ENCODE results near the gene NKTR. TPM values are rescaled to one million over a fixed set of nuclear protein-coding genes. Genes with fewer than 3 reads are reported as not detected.
A peak's percentile ranks its signal among the peaks of the same experiment; 100 is the strongest.

The NKTR gene
- polyA plus RNA-seq, 10 donors = 39.3 to 141 (median 64.6) TPM

GRCh38 chr3:42660898-42661297 lies 60.4 kb downstream of the NKTR start:
- no peak for DNase-seq

DNA sequence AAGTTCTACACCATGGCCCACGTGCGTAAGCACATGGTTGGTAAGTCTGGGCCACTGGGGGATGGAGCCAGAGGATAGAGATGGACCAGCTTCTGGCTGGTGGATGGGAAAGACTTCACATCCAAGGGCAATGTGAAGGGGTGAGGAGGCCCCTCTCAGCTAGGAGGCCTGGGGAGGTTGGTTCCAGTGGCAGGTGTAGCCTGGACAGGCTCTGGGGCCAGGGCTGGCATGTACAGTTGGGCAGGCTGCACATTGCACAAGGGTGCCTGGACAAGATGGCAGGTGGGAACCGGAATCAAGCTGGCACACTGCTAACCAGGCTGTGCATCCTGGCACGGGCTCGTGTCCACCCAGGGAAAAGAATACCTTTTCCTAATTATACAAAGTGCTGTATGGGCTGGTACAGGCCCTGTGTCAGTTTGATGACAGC lies 61.1 kb downstream of the NKTR start:
- no peak for DNase-seq

DNA sequence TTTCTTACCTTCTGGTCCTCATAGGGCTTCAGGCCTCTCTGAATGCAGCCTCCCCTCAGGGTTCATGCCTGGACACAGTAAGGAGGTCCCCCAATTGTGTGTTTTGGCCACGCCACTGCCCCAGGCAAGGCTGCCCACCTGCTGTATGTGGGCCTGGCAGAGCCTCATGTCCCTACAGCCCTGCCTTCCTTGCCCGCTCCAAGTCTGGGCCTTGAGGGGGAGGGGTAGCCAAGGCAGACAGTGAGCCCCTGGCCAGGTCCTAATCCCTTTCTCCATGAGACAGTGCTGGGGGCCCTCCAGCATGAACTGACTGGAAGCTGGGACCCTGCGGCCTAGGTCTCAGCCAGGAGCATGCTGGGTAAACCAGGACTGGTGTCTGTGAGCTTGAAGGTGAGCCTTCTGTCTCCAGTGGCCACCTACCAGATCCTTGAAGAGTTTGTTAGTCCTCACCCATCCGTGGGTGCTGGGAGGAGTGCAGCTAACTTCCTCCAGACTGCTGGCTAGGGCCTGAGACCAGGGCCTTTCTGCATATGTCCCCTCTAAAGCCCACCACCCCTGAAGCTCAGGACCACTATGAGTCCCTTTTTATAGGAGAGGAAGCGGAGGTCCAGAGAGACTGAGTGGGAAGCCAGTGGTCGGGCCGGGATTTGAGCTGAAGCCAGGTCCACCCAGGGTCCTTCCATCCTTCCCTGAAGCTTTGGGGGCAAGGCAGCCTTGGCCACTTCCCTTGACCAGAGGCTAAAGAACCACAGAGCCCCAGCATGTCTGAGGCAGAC lies 61.7 kb downstream of the NKTR start:
- DNase-seq = peak in 1 of 3 donors; percentile 12

DNA sequence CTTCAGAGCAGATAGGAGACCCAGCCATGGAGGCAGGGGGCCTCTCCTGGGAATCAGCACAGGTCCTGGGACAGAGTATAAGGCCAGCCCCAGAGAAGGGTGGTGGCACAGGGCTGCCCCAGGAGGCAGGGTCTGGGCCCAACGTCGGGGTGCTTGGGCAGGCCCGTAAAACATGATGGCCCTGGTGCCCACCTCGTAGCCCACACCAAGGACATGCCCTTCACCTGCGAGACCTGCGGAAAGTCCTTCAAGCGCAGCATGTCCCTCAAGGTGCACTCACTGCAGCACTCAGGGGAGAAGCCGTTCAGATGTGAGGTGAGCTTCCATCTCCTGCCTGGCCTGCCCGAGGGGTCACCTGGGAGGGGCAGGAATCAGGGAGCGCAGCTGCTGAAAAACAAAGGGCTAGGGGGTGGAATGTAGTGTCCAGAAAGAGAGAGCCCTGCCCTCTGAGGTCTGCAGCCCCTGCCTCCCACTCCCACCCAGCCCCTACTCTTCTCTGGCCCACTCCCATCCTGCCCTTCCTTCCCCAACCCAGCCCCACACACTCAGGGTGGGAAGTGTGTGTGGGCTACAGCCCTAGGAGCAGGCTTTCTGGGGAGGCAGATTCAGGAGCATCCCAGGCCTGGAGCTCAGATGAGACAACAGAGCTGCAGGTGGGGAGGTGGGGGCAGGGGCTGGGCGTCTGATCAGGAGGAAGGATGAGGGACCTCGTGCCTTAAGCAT lies 62.5 kb downstream of the NKTR start:
- DNase-seq = no peak

DNA sequence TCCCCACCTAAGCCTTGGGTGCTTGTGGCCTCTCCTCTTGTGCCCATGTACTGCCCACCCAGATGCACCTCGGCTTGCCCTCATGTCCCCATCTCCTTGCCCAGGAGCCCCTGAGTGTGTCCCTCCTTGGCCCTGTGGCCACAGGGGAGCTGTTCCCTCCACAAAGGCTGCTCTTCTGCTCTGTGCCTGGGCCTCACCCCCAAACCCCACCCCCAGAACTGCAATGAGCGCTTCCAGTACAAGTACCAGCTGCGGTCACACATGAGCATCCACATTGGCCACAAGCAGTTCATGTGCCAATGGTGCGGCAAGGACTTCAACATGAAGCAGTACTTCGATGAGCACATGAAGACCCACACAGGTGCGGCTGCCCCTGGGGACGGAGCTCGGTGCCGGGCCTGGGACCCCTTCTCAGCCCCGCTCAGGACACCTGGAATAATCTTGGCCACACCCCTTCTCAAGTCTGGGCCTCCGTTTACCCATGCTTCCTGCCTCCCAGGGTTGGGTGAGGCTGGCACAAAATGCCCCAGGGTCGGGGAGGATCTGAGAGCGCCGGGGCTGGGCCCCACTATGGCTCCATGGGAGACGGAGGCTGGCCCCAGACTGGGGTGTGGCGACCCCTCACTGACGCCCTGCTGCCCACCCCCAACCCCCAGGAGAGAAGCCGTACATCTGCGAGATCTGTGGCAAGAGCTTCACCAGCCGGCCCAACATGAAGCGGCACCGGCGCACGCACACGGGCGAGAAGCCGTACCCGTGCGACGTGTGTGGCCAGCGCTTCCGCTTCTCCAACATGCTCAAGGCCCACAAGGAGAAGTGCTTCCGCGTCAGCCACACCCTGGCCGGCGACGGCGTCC lies 63.3 kb downstream of the NKTR start:
- no peak for DNase-seq

- DNase-seq = no peak
Observed at GRCh38 chr3:42664438-42664803, 63.9 kb downstream of the NKTR start.

- DNase-seq = no peak
Observed at GRCh38 chr3:42665050-42665878, 64.8 kb downstream of the NKTR start.

- no peak for DNase-seq
Observed at GRCh38 chr3:42666022-42666421, 65.5 kb downstream of the NKTR start.

DNA sequence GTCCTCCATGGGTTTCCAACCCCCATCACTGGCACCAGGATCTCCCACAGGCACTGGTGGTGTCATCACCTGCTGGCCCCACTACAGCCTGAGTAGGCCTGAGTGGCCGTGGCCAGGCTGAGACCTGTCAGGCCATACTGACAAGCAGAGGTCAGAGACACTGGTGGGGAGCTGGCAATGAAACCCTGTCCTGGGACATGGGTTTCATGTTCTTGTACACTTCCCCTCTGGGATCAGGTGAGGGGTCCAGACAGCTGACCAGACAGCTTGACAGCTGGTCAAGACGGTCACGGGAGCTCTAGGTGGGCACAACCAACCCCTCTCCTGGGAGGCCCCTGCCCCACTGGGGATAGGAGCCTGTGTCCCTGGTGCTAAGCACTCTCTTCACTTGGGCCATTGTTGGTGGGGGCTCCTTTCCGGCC lies 66.1 kb downstream of the NKTR start:
- peak in 1 of 3 donors; percentile 22 for DNase-seq

DNA sequence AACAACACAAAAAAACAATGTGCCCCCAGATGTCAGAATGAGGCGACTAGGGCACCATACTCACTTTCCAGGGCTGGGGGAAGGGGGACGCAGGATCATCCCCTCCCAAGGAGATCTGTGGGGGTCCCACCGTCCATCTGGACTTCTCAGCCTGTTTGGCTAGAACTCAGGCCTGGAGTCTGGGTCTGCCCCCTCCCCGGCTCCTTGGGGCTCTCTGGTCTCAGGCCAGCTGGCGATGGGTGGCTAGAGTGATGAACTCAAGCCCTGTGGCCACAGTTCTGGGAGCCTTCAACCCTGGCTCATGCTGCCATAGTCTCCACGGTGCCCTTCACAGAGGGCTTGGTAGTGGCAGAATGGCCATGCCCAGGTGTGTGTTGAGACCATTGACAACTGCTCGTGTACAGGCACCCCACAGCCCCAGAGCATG lies 66.6 kb downstream of the NKTR start:
- peak in 1 of 3 donors; percentile 20 for DNase-seq

DNA sequence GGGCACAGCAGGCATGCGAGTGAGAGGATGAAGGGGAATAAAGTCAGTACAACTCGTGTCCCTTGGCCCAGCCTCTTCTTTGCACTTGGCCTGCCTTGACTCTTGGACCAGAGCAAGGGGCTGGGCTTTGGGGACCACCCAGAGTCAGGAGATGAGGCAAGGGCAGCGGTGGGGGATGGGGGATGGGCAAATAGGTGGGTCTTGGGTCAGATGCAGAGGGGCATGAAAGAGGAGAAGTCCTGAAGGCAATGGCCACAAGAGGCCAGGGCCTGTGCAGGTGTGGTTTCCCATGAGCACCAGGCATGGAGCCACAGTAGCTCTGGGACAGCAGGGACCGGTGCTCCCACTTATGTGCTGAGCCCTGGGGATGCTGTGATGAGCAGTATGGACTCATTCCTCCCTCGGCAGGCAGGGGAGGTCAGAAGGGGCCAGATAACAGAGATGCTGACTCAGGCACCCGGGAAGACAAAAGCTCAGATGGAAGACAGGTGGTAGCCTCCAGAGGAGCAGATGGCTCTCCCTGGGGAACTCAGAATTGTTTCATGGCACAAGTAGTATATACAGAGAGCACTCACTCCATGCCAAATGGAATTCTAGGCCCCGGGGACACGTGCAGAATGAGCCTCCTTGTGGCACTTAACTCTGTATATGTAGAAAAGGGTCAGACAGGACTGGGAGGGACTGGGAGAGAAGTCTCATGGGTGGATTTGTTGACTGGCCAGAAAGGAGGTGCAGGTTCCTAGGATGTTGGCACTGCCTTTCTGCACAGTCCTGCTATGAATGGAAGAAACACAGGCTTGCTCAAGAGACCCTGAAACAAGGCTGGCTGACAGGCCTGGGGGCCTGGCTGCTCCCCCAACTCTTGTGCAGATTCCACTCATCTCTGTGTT lies 67.3 kb downstream of the NKTR start:
- peak in 1 of 3 donors; percentile 26 for DNase-seq

DNA sequence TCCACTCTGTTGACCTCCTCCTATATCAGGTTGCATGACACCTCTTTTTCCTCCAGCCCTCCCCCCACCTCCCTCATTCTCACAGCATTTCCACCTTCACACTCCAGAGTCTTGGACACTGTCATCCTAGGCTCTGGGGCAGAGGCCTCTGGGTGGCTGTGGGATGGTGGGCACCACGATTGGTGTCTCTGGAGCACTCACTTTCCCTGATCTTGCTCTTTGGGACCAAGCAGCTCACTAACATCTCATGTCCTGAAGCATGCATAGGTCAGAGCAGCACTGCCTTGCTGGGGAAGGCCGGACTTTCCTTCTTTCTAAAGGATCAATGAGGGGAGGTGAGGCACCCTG lies 67.9 kb downstream of the NKTR start:
- DNase-seq = no peak

GRCh38 chr3:42668793-42669217 lies 68.3 kb downstream of the NKTR start:
- no peak for DNase-seq

DNA sequence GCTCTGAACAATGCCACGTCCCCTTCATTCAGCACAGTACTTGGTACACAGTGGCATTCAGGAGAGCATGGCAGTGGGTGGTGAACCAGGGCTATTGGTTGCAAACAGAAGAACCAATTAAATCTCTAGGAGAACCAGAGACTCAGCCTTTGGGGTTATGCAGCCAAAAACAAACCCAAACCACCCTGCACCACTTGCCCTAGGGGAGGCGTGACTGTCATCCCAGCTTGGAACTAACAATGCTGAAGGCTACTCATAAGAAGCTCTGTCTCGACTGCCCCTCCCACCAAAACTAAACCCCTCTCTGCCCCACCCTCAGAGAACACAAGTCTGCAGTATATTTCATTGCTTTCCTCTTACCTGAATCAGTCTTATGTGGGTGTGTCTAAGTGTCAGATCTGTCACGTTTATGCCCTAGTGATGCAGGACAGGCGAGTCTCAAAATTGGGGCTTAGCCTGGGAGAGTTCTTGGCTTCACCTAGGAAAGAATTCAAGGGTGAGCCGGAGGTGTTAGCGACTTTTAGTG lies 69.6 kb downstream of the NKTR start:
- no peak for DNase-seq

DNA sequence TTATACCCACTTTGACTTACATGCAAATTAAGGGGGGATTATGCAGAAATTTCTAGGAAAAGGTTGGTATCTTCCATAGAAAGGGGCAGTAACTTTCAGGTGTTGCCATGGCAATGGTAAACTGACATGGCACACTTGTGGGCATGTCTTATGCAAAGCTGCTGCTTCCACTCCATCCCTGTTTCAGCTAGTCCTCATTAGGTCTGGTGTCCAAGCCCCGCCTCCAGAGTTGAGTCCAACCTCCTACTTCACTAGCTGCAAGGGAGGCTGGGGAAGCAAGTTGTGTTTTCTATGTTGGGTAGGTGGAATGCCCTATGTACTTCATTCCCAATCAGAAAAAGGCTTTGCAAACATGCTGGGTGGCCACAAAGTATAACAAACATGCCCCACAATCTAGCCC lies 70.2 kb downstream of the NKTR start:
- no peak for DNase-seq

- no peak for DNase-seq
Observed at GRCh38 chr3:42672515-42672914, 72.0 kb downstream of the NKTR start.

- no peak for DNase-seq
Observed at GRCh38 chr3:42673082-42673481, 72.6 kb downstream of the NKTR start.

DNA sequence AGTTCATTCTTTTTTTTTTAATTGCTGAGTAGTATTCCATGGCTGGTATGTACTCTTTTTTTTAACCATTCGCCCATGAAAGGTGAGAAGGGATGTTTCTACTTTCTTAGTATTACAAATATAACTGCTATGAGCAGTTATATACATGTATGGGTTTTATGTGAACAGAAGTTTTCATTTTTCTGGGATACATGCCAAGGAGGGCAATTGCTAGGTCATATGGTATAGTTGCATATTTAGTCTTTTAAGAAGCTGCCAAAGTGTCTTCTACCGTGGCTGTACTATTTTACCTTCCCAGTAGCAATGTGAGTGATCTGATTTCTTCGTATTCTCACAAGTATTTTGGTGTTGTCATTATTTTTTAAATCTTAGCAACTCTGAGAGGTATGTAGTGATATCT lies 73.7 kb downstream of the NKTR start:
- no peak for DNase-seq

DNA sequence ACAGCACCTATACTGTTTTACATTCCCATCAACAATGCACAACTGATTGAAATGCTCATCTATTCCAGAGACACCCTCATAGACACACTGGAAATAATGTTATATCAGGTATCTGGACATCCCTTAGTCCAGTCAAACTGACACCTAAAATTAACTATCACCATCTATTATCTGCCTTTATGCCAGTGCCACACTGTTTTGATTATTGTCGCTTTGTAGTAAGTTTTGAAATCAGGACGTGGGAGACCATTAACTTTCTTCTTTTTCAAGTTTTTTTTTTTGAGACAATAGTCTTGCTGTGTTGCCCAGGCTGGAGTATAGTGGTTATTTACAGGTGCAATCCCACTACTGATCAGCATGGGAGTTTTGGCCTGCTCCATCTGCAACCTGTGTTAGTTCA lies 75.4 kb downstream of the NKTR start:
- DNase-seq = no peak

GRCh38 chr3:42678447-42678846 lies 78.0 kb downstream of the NKTR start:
- no peak for DNase-seq
